ENCODE results near the gene POU2AF2.
"Not testable (repeated sequence)": the region's sequence is repeated elsewhere in the genome, so short reads cannot be mapped to it uniquely, and the experiment has no call there.

POU2AF2 gene

GRCh38 chr11:111245425-111245824, at the start of gene POU2AF2:
Gene POU2AF2, plus strand, starts transcription at chr11:111245725. Its CDS starts 129 bp downstream, at chr11:111245854.
- no peak for DNase-seq (ENCODE audit: low read depth, low spot score)

- no peak for DNase-seq (ENCODE audit: low read depth, low spot score)
Observed at GRCh38 chr11:111200010-111200534, 45.5 kb upstream of the POU2AF2 start.

- no peak for DNase-seq (ENCODE audit: low read depth, low spot score)
Observed at GRCh38 chr11:111204211-111204610, 41.3 kb upstream of the POU2AF2 start.

GRCh38 chr11:111205632-111206385, 39.7 kb upstream of the POU2AF2 start:
- DNase-seq (ENCODE audit: low read depth, low spot score), result no peak

- no peak for DNase-seq (ENCODE audit: low read depth, low spot score)
Observed at GRCh38 chr11:111206472-111206871, 39.1 kb upstream of the POU2AF2 start.

- no peak for DNase-seq (ENCODE audit: low read depth, low spot score)
Observed at GRCh38 chr11:111207213-111207612, 38.3 kb upstream of the POU2AF2 start.

GRCh38 chr11:111209543-111210355, 35.8 kb upstream of the POU2AF2 start:
- no peak for DNase-seq (ENCODE audit: low read depth, low spot score)

GRCh38 chr11:111213256-111213655, 32.3 kb upstream of the POU2AF2 start:
- no peak for DNase-seq (ENCODE audit: low read depth, low spot score)

GRCh38 chr11:111220721-111221120, 24.8 kb upstream of the POU2AF2 start:
- no peak for DNase-seq (ENCODE audit: low read depth, low spot score)

GRCh38 chr11:111221208-111221607, 24.3 kb upstream of the POU2AF2 start:
- no peak for DNase-seq (ENCODE audit: low read depth, low spot score)

GRCh38 chr11:111221936-111222335, 23.6 kb upstream of the POU2AF2 start:
- DNase-seq (ENCODE audit: low read depth, low spot score), result not testable (repeated sequence)

- not testable (repeated sequence) for DNase-seq (ENCODE audit: low read depth, low spot score)
Observed at GRCh38 chr11:111222821-111223455, 22.6 kb upstream of the POU2AF2 start.

- no peak for DNase-seq (ENCODE audit: low read depth, low spot score)
Observed at GRCh38 chr11:111225881-111226280, 19.6 kb upstream of the POU2AF2 start.

GRCh38 chr11:111229604-111230003, 15.9 kb upstream of the POU2AF2 start:
- no peak for DNase-seq (ENCODE audit: low read depth, low spot score)

GRCh38 chr11:111230122-111230465, 15.4 kb upstream of the POU2AF2 start:
- DNase-seq (ENCODE audit: low read depth, low spot score), result no peak

GRCh38 chr11:111231836-111232235, 13.7 kb upstream of the POU2AF2 start:
- DNase-seq (ENCODE audit: low read depth, low spot score), result no peak

GRCh38 chr11:111236383-111236782, 9.1 kb upstream of the POU2AF2 start:
- DNase-seq (ENCODE audit: low read depth, low spot score), result no peak

- no peak for DNase-seq (ENCODE audit: low read depth, low spot score)
Observed at GRCh38 chr11:111237926-111238325, 7.6 kb upstream of the POU2AF2 start.

GRCh38 chr11:111246956-111247355, 1.4 kb downstream of the POU2AF2 start:
- no peak for DNase-seq (ENCODE audit: low read depth, low spot score)

GRCh38 chr11:111250936-111251335, 5.4 kb downstream of the POU2AF2 start:
- no peak for DNase-seq (ENCODE audit: low read depth, low spot score)

GRCh38 chr11:111253131-111253530, 7.6 kb downstream of the POU2AF2 start:
- no peak for DNase-seq (ENCODE audit: low read depth, low spot score)

GRCh38 chr11:111253630-111254029, 8.1 kb downstream of the POU2AF2 start:
- DNase-seq (ENCODE audit: low read depth, low spot score), result no peak
